T47D (cell line): ENCODE results near the gene AKR7A2.
"Not testable (repeated sequence)": the region's sequence is repeated elsewhere in the genome, so short reads cannot be mapped to it uniquely, and the experiment has no call there.

ENCODE experiments used
- DNase-seq, 2 experiments: peaks; one replicate each; pipeline versions ENCODE4 v3.0.0 to v3.0.0-alpha.2; 2011 to 2012; ENCODE audit warnings: low read depth in 1 of 2, low spot score in 1 of 2
- JUND ChIP-seq: IDR thresholded peaks from 2 replicates; pipeline ENCODE4 v1.6.1; 2012; ENCODE audit warnings: low read depth
- in situ Hi-C: cut with HindIII; loops from 2 replicates; pipeline ENCODE4 v1.10.0; 2016; ENCODE audit warnings: low sequenced_read_pairs, low pct_unique_long_range_greater_than_20kb

Gene AKR7A2

DNA sequence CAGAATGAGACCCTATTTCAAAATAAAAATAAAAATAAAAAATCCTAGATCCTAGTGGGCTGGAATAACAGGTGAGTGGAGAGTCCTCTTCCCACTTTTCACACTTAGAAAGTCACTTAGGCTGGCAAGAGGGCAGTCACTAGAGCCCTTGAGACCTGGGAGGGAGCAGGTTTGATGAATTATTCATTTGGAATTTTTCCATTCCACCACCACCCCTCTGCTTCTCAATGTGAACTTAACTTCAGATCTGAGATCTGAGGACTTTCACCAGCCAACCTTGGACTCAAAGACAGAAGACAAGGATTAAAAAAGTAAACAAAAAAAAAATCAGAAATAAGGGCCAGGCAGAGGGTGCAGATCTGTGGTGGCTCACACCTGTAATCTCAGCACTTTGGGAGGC is 39.9 kb downstream of the AKR7A2 start:
- in situ Hi-C loops: no loop called here
- TF ChIP-seq JUND: no peak
- no peak for DNase-seq

DNA sequence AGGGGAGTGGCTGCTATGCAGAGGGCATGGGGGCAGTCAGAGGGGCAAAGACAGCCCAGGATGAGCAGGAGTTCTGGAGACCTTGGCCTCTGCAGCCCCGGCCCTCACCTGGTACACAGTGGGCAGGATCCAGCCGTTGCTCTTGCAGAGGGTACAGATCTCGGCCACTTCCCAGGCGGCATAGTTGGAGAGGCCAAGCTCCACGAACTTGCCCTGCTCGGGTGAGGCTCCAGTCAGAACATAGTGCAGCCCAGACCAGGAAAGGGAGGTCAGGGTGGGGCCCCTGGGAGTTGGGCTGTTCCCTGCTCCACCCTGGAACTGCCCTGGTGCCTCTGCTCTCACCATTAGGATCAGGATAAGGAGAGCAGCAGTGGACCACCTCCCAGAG is 41.6 kb downstream of the AKR7A2 start:
- in situ Hi-C loops, DNase-seq: not testable (repeated sequence)

DNA sequence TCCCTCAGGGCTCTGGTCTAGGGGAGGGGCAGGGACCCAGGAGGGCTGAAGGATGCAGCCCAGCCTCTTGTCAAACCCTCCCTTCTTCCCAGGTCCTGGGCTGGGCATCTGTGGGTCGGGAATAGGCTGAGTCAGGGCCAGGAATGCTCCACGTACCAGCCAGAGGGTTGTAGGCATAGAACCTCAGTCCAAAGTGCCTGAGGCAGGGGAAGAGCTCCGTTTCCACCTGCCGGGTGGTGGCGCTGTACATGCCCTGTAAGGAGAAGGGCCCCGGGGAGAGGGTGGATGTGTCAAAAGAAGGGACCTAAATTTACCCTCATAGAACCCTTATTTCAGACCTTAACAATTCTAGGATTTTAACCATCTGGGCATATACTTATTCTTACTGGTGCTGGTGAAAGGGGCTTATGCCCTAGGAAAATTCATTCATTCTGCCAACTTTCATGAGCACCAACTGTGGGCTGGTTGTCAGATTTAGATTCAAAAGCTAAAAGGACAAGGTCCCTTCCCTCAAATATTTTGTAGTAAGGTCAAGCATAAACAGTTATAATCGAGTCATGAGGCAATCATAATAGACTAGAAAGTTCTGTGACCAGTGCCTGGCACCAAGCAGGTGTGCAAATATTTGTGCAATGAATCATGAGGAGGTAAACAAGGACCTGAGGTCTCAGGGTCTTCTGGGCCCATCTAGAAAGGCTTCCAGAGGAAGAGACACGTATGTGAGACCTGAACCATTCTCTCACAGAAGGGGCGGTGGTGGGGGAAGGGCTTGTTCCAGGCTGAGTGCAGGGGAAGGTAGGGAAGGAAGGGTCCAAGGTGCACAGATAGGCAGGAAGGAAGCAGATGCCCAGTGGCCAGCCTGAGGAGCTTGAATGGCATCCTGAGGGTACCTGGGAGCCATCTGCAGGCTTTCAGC is 42.3 kb downstream of the AKR7A2 start:
- peak in 1 of 2 experiments; percentile 35 for DNase-seq
- in situ Hi-C loops: not testable (repeated sequence)

DNA sequence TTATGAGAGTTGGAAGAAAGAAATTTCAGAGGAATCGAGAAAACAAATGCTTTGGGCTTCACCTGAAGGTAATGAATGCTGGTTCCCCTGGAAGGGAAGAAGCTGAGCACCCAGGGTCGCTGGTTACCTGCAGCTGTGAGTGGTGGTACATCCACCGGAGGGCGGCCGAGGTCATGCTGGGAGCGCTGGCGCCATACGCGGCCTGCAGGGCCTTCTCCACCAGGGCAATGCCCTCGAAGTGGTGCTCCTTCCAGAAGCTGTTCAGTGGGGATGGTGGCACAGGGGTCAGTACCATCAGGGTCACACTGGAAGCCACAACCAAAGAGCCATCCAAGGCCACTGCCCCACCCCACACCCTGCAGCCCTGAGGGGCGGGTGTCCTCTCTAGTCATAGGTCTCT is 43.5 kb downstream of the AKR7A2 start:
- in situ Hi-C loops: no loop called here
- no peak for DNase-seq
- TF ChIP-seq JUND: no peak

DNA sequence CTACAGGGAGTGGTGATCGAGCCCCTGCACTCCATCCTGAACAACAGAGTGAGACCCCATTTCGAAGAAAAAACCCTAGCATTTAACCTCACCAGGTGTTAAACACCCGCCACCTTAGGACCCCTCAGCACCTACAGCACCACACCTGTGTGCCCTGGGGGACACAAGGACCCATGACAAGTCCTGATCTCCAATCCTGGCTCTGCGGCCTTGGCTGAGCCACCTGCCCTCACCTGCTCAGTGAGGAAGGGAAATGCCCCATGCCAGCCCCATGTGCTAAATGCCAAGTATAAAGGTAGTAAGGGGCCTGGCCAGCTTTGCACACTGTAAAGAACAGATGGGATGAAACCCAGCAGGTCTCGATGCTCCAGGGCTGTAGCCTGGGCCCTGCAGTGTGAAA is 49.2 kb downstream of the AKR7A2 start:
- in situ Hi-C loops: no loop called here
- no peak for TF ChIP-seq JUND
- no peak for DNase-seq

DNA sequence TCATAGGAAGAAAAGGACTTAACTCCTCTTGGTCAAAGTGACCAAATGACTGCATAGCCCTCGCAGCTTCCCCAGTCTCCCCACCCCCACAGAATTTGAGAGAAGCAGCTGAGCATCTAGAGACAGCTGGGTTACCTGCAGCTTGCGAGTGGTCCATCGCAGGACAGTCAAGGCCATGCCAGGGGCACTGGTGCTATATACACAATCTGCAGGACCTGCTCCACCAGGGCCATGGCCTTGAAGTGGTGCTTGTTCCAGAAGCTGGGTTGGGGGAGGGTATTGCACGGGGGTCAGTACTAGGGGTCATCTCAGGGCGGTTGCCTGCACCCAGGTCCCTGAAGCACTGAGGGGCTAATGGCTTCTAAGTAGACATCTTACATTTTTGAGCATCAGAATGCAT is 49.9 kb downstream of the AKR7A2 start:
- no peak for TF ChIP-seq JUND
- in situ Hi-C loops: no loop called here
- no peak for DNase-seq

DNA sequence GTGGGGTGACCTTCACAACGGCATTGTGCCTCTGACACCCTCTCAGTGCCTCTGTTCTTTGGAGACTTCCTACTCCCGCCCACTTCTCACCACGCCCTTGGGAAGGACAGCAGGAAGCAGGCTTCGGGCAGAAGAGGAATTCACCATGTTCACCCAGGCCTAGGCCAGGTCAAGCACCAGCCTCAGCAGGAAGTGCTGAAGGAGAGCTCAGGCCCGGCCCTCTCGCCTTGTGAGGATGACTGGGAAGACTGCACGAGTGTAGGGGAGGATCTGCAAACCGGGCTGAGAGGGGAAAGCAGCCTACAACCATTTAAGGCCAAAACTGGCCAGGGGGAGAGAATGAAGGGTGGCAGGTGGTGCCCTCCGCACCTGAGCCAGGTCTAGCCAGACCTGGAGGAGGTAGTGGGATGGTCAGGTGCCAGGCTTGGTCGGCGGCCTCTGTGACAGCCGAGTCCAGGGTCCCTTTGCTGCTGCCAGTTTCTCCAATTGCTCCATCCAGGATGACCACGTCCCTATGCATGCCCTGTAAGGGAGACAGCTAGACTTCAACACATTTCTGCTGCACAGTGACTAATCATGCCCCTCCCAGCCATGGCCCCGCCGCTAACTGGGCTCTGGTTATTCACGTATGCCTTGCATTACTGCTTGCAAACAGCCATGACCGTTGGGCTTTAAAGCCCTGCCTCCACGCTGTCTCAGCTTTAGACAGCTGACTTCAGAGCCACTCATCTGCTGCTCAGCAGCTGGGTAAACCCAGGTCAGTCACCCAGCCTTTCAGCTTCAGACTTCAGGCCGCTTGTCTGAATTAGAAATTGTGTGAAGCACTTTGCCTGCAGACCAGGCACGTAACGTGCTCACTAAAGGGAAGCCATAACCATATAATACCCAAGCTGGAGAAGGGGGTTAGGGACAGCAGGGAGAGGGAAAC is 51.5 kb downstream of the AKR7A2 start:
- in situ Hi-C loops: no loop called here
- DNase-seq: no peak
- TF ChIP-seq JUND: no peak

DNA sequence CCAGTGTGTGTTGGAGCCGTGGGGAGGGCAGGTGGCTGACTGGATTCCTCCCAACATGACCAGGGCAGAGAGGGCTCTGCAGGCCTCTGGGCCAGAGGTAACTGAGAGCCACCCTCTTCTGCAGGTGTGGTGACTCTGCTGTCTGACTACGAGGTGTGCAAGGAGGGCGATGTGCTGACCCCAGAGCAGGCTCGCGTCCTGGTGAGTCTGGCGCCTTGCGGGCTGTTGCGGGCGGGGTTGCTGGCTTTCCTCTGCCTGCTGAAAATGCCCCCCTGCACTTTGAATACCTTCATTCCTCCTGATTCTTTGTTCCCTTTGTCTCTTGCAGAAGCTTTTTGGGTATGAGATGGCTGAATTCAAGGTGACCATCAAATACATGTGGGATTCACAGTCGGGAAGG is 53.6 kb downstream of the AKR7A2 start:
- in situ Hi-C loops: no loop called here
- no peak for TF ChIP-seq JUND

DNA sequence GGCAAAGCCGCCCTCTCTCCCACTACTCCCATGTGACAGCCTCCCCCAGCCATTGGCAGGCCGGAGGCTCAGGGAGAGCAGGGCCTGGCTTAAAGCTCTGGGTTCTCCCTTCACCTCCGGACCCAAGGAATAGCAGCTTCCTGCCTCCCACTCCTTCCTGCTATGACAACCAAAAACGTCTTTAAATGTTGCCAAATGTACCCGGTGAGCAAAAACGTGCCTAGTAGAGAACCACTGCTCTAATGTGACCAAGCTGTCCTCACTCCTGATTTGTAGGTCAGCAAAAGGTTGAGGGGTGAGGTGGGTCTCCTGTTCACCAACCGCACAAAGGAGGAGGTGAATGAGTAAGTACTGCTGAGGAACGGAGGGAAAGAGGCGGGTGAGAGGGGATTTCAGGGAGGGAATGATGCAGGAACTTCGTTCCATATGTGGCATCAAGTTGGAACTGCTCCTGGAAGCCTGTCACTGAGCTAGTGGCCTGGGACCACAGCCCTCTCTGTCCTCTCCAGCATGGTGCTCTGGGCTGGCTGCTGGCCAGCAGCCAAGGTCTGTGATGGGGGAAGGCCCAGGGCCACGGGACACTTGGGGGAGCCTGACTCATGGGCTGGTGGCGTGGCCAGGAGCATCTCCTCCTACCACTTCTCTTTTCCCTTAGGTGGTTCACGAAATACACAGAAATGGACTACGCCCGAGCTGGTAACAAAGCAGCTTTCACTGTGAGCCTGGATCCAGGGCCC is 54.6 kb downstream of the AKR7A2 start:
- TF ChIP-seq JUND: no peak
- in situ Hi-C loops: no loop called here

More for the DNA sequence above, 53.6 kb downstream of the AKR7A2 start:
- DNase-seq: no peak

DNA sequence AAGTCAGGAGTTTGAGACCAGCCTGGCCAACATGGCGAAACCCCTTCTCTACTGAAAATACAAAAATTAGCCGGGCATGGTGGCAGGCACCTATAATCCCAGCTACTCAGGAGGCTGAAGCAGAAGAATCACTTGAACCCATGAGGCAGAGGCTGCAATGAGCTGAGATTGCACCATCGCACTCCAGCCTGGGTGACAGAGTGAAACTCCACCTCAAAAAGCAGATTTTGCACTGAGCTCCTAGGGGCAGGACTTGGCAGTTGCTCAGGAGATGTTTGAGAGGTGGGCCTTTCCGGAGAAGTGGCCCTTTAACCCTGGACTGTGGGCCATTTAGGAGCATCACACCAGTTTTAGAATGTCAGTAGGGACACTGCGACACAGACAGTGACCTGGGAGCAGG is 55.6 kb downstream of the AKR7A2 start:
- in situ Hi-C loops, DNase-seq: not testable (repeated sequence)

More for the DNA sequence above, 54.6 kb downstream of the AKR7A2 start:
- DNase-seq: no peak

DNA sequence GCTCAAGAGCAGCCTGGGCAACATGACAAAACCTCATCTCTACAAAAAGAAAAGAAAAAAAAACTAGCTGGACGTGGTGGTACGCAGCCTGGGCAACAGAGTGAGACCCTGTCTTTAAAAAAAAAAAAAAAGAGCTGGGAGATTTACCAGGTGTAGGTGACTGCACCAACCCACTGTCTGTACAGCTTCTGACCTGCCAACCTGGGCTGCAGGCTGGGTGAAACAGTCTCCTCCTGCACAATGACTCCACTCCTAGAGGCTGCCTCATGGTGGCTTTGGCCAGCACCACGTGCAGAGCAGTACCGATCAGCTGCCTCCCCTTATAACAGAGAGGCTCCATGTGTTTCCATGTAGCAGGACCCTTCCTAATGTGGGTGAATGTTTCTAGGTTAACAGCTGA is 56.7 kb downstream of the AKR7A2 start:
- no peak for DNase-seq
- TF ChIP-seq JUND: no peak
- in situ Hi-C loops: no loop called here

DNA sequence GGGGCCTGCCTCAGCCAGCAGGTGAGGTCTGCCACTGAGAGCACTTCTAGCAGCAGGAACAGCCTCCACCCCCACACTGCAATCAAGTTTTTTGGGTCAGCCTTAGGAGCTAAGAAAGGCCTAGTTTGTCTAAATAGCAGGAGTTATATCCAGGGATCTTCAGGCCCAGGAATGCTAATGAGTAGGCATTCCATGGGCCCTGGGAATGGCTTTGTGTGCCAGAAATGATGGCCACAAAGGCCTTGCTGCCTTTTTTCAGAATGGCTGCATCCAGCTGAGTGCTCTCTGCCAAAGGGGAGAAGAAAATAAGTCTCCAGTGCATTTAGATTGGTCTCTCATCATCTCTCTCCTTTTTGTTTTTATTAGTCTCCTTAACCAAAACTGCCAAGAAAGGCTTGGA is 57.5 kb downstream of the AKR7A2 start:
- in situ Hi-C loops: no loop called here
- TF ChIP-seq JUND: no peak
- no peak for DNase-seq
